Measurements from ENCODE around the gene SLC4A3. TPM values are rescaled to one million over a fixed set of nuclear protein-coding genes. Genes with fewer than 3 reads are reported as not detected.

Gene SLC4A3
- total RNA-seq, 2 donors from 2014 or later = 270 to 502 TPM

- TF ChIP-seq CTCF (IDR thresholded peaks at IDR 0.05) = no peak
- DNase-seq (ENCODE audit: low spot score) = no peak
- Histone ChIP-seq H3K27me3 (no peaks in the 10 kb centered on the region), H3K9me3 (peaks cover 0 to 6% of the 10 kb centered on the region in 2 donors), H3K27ac (no peak overlapping the region), H3K4me3 (no peak overlapping the region), H3K36me3 (no peaks in the 10 kb centered on the region), H3K4me1 (peaks cover 0 to 13% of the 10 kb centered on the region in 2 donors)
These were observed 33.9 kb downstream of the SLC4A3 start for GRCh38 chr2:219661197-219661954.

DNA sequence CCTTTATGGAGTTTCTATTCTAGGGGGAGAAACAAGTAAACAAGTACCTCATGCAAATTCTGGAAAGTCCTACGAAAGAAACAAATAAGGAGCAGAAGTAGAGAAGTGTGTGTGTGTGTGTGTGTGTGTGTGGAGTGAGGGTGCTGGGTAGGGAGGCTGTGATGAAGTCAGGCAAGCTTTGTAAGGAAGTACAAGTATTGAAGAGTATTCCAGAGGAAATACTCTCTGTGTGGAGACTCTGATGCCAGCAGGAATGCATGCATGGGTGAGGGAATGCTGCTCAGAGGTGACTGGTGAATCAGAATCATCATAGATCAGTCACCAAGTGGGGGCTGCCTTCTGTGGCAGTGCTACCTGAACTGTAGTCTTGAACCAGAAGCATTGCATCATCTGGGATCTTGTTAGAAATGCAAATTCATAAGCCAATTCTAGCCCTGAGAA lies 34.5 kb downstream of the SLC4A3 start:
- Histone ChIP-seq H3K4me3 (no peak overlapping the region), H3K36me3 (no peaks in the 10 kb centered on the region), H3K9me3 (peaks cover 0 to 6% of the 10 kb centered on the region in 2 donors), H3K4me1 (peaks cover 0 to 13% of the 10 kb centered on the region in 2 donors), H3K27me3 (no peaks in the 10 kb centered on the region), H3K27ac (no peak overlapping the region)
- no peak for DNase-seq (ENCODE audit: low spot score)
- no peak for TF ChIP-seq CTCF (IDR thresholded peaks at IDR 0.05)

- DNase-seq (ENCODE audit: low spot score) = no peak
- TF ChIP-seq CTCF (IDR thresholded peaks at IDR 0.05) = no peak
- peaks cover 0 to 13% of the 10 kb centered on the region in 2 donors for H3K4me1 ChIP-seq
- H3K4me3 ChIP-seq = no peak overlapping the region
- H3K27ac ChIP-seq = no peak overlapping the region
- no peaks in the 10 kb centered on the region for H3K27me3 ChIP-seq
- no peaks in the 10 kb centered on the region for H3K36me3 ChIP-seq
- peaks cover 0 to 6% of the 10 kb centered on the region in 2 donors for H3K9me3 ChIP-seq
These were observed 35.1 kb downstream of the SLC4A3 start for GRCh38 chr2:219662566-219662965.

DNA sequence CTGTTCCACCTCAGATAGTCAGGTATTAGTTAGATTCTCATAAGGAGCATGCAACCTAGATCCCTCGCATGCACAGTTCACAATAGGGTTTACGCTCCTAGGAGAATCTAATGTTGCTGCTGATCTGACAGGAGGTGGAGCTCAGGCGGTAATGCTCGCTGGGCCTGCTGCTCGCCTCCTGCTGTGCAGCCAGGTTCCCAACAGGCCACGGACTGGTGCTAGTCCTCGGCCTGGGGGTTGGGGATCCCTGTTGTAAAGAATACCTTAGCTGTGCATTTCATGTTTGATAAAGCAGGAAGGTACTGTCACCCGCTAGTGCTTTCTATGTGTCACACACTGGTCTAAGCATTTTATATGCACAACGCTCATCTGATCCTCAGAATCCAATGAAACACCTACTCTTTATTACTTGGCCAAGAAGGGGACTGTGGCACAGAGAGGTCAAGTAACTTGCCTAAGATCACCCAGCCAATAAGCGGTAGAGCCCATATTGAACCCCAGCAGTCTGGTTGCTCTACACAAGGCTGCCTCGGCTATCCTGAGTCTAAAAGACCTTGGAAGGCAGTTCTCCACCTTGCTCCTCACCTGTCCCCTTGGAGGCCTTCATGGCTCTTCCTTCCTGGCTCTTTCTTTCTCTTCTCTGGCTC lies 35.8 kb downstream of the SLC4A3 start:
- Histone ChIP-seq H3K9me3 (peaks cover 0 to 6% of the 10 kb centered on the region in 2 donors), H3K4me3 (no peak overlapping the region), H3K4me1 (peaks cover 0 to 13% of the 10 kb centered on the region in 2 donors), H3K36me3 (no peaks in the 10 kb centered on the region), H3K27ac (no peak overlapping the region), H3K27me3 (no peaks in the 10 kb centered on the region)
- DNase-seq (ENCODE audit: low spot score) = no peak
- TF ChIP-seq CTCF (IDR thresholded peaks at IDR 0.05) = no peak

DNA sequence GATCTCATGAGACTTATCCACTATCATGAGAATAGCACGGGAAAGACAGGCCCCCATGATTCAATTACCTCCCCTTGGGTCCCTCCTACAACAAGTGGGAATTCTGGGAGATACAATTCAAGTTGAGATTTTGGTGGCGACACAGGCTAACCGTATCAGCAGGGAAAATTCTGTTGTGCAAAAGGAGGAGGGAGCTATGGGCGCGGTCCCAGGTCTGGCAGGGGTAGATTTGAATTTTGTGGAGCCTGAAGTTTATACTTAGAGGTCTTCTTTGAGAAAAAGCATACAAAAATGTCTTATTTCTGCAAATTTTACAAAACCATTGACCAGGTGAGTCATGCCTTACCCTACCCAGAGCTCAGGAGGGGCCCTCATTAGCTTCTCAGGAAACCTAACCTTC lies 36.6 kb downstream of the SLC4A3 start:
- no peaks in the 10 kb centered on the region for H3K27me3 ChIP-seq
- H3K4me1 ChIP-seq = peaks cover 0 to 13% of the 10 kb centered on the region in 2 donors
- H3K27ac ChIP-seq = no peak overlapping the region
- H3K9me3 ChIP-seq = peaks cover 0 to 6% of the 10 kb centered on the region in 2 donors
- no peak for DNase-seq (ENCODE audit: low spot score)
- H3K4me3 ChIP-seq = no peak overlapping the region
- no peak for TF ChIP-seq CTCF (IDR thresholded peaks at IDR 0.05)
- no peaks in the 10 kb centered on the region for H3K36me3 ChIP-seq

All from right atrium auricular region (tissue), 2 donors.